GM23338 (cell line): ENCODE results near the gene MESP2. TPM values are rescaled to one million over a fixed set of nuclear protein-coding genes. Genes with fewer than 3 reads are reported as not detected.

Source experiments
- ATAC-seq: fragments of 200-7000 bp; cut with Tn5 transposase; 3 replicates; pipeline ENCODE4 v1.9.1; 2020
- DNase-seq: peaks from one replicate; pipeline ENCODE4 v3.0.0-alpha.2; 2015; ENCODE audit warnings: low spot score
- H2AFZ ChIP-seq: fragments of 200-600 bp; sonication (generic); 2 replicates; pipeline ENCODE4 v1.8.0; 2016; ENCODE audit warnings: antibody characterized with exemption, mild to moderate bottlenecking, moderate library complexity
- H3F3A ChIP-seq: fragments of 200-600 bp; sonication (generic); replicated peaks from 2 replicates; pipeline ENCODE4 v1.8.0; 2017; ENCODE audit warnings: antibody characterized with exemption, mixed run types, low read depth
- H3K27ac ChIP-seq: fragments of 200-600 bp; sonication (generic); 2 replicates; pipeline ENCODE4 v1.6.1; 2016; ENCODE audit warnings: low read depth
- H3K27me3 ChIP-seq: fragments of 200-600 bp; sonication (generic); 2 replicates; pipeline ENCODE4 v1.8.0; 2016; ENCODE audit warnings: mild to moderate bottlenecking, mixed run types, moderate library complexity; ENCODE audit not compliant: insufficient read depth
- H3K36me3 ChIP-seq: fragments of 200-600 bp; sonication (generic); 2 replicates; pipeline ENCODE4 v1.8.0; 2016; ENCODE audit warnings: mild to moderate bottlenecking; ENCODE audit not compliant: insufficient read depth
- H3K4me1 ChIP-seq: fragments of 200-600 bp; sonication (generic); 2 replicates; pipeline ENCODE4 v1.8.0; 2016; ENCODE audit warnings: mild to moderate bottlenecking, moderate library complexity; ENCODE audit not compliant: insufficient read depth
- H3K4me2 ChIP-seq: fragments of 200-600 bp; sonication (generic); 2 replicates; pipeline ENCODE4 v1.7.1; 2017; ENCODE audit warnings: mixed run types
- H3K4me3 ChIP-seq: fragments of 200-600 bp; sonication (generic); 2 replicates; pipeline ENCODE4 v1.6.1; 2016; ENCODE audit warnings: mixed run types
- H3K79me2 ChIP-seq: fragments of 200-600 bp; sonication (generic); replicated peaks from 2 replicates; pipeline ENCODE4 v1.8.0; 2017; ENCODE audit warnings: mild to moderate bottlenecking; ENCODE audit not compliant: insufficient read depth
- H3K9me2 ChIP-seq: fragments of 200-600 bp; sonication (generic); 2 replicates; pipeline ENCODE4 v1.8.0; 2017; ENCODE audit not compliant: insufficient read depth
- H4K20me1 ChIP-seq: fragments of 200-600 bp; sonication (generic); replicated peaks from 2 replicates; pipeline ENCODE4 v1.8.0; 2017; ENCODE audit warnings: mild to moderate bottlenecking; ENCODE audit not compliant: insufficient read depth
- H3K27ac Mint-ChIP-seq: 2 replicates; pipeline ENCODE4 v1.8.0; 2020; ENCODE audit warnings: inconsistent platforms, mild to moderate bottlenecking, moderate library complexity, mixed read lengths
- H3K27me3 Mint-ChIP-seq: 3 replicates; pipeline ENCODE4 v1.8.0; 2022; ENCODE audit warnings: low read depth, mild to moderate bottlenecking, moderate library complexity, mixed read lengths, inconsistent platforms; ENCODE audit not compliant: insufficient read depth, poor library complexity
- H3K36me3 Mint-ChIP-seq: 3 replicates; pipeline ENCODE4 v1.8.0; 2021; ENCODE audit warnings: low read depth, mild to moderate bottlenecking, inconsistent platforms, moderate library complexity, mixed read lengths
- H3K4me1 Mint-ChIP-seq: 3 replicates; pipeline ENCODE4 v1.8.0; 2020; ENCODE audit warnings: mild to moderate bottlenecking, inconsistent platforms, mixed read lengths
- H3K4me3 Mint-ChIP-seq: 3 replicates; pipeline ENCODE4 v1.8.0; 2021; ENCODE audit warnings: moderate library complexity, mild to moderate bottlenecking, inconsistent platforms, mixed read lengths
- H3K9me3 Mint-ChIP-seq: 3 replicates; pipeline ENCODE4 v1.8.0; 2020; ENCODE audit warnings: moderate library complexity, mild to moderate bottlenecking, inconsistent platforms, mixed read lengths
- CREB1 ChIP-seq: fragments of 250-450 bp; sonication (Bioruptor Pico); IDR thresholded peaks from 2 replicates; pipeline ENCODE4 v1.5.0; 2020; ENCODE audit warnings: low read depth, mild to moderate bottlenecking, moderate library complexity
- EZH2 ChIP-seq: fragments of 200-600 bp; sonication (generic); IDR thresholded peaks from one replicate; pipeline ENCODE4 v1.8.0; 2017; ENCODE audit warnings: antibody characterized with exemption, mild to moderate bottlenecking, low read depth; ENCODE audit not compliant: unreplicated experiment
- EZH2phosphoT487 ChIP-seq: fragments of 200-600 bp; sonication (generic); IDR thresholded peaks from one replicate; pipeline ENCODE4 v1.8.1; 2018; ENCODE audit warnings: antibody characterized with exemption; ENCODE audit not compliant: unreplicated experiment
- JUNB ChIP-seq: IDR thresholded peaks from one replicate; pipeline ENCODE4 v1.6.1; 2016; ENCODE audit warnings: antibody characterized with exemption; ENCODE audit not compliant: unreplicated experiment
- NANOG ChIP-seq: IDR thresholded peaks from 2 replicates; pipeline ENCODE4 v1.6.1; 2016; ENCODE audit warnings: antibody characterized with exemption, borderline replicate concordance
- POLR2AphosphoS5 ChIP-seq: IDR thresholded peaks from 2 replicates; pipeline ENCODE4 v1.6.1; 2016; ENCODE audit warnings: antibody characterized with exemption, low read depth
- STAT1 ChIP-seq: IDR thresholded peaks from one replicate; pipeline ENCODE4 v1.6.1; 2016; ENCODE audit warnings: antibody characterized with exemption; ENCODE audit not compliant: unreplicated experiment
- ZNF114 ChIP-seq: fragments of 250-450 bp; sonication (Bioruptor Pico); IDR thresholded peaks from 2 replicates; pipeline ENCODE4 v1.5.0; 2020; ENCODE audit warnings: mild to moderate bottlenecking, moderate library complexity
- ZNF331 ChIP-seq: fragments of 250-450 bp; sonication (Bioruptor Pico); IDR thresholded peaks from 2 replicates; pipeline ENCODE4 v1.5.0; 2020; ENCODE audit warnings: low read depth, mild to moderate bottlenecking, moderate library complexity
- polyA plus RNA-seq: library from polyadenylated mRNA; unstranded; fragments of >200 nt; fragmentation: Nextera tagmentation; extraction: Ambion mirVana; gene quantifications from 2 replicates; pipeline ENCODE4 v1.2.1, GENCODE V29; 2016
- total RNA-seq: library from RNA; depleted of rRNA; stranded (reverse); fragments of >200 nt; shearing (Covaris generic); gene quantifications from 2 replicates; pipeline ENCODE4 v1.2.3, GENCODE V29; 2014
- TF ChIP-seq, protein P1 (sequence below): IDR thresholded peaks from one replicate; pipeline ENCODE4 v1.6.1; 2018; ENCODE audit warnings: antibody characterized with exemption; ENCODE audit not compliant: unreplicated experiment
- TF ChIP-seq, protein P2 (sequence below): IDR thresholded peaks from 2 replicates; pipeline ENCODE4 v1.6.1; 2016; ENCODE audit warnings: antibody characterized with exemption
- TF ChIP-seq, protein P3 (sequence below): fragments of 250-450 bp; sonication (Bioruptor Pico); IDR thresholded peaks from 2 replicates; pipeline ENCODE4 v1.5.0; 2020; ENCODE audit warnings: mild to moderate bottlenecking, moderate library complexity
- TF ChIP-seq, protein P4 (sequence below), 2 experiments: fragments of 200-600 bp in 1 of 2; sonication (generic) in 1 of 2; conservative IDR thresholded peaks; 2 replicates each; pipeline versions ENCODE4 v1.5.1 to v1.6.1; 2016 to 2017; ENCODE audit warnings: antibody characterized with exemption in 2 of 2, low read depth in 2 of 2, mild to moderate bottlenecking in 2 of 2, moderate library complexity in 1 of 2

Gene MESP2
- total and polyA plus RNA-seq, 2 experiments from 2014 or later, result 0.24 to 1.3 TPM

- H3K36me3 ChIP-seq, result no peaks in the 10 kb centered on the region
- H3K4me1 Mint-ChIP-seq, result peaks cover 5% of the 10 kb centered on the region; the same call in 2 of the 3 replicates
- H3K4me2 ChIP-seq, result no peak overlapping the region
- H2AFZ ChIP-seq, result no peak overlapping the region
- no peaks in the 10 kb centered on the region for H3F3A ChIP-seq
- TF ChIP-seq NANOG (no peak), EZH2 (no peak), POLR2AphosphoS5 (no peak), ZNF114 (CRISPR knock-in tag) (no peak), EZH2phosphoT487 (no peak), CREB1 (CRISPR knock-in tag) (no peak), ZNF331 (CRISPR knock-in tag) (no peak), STAT1 (no peak), JUNB (no peak)
- TF ChIP-seq, protein P1, sequence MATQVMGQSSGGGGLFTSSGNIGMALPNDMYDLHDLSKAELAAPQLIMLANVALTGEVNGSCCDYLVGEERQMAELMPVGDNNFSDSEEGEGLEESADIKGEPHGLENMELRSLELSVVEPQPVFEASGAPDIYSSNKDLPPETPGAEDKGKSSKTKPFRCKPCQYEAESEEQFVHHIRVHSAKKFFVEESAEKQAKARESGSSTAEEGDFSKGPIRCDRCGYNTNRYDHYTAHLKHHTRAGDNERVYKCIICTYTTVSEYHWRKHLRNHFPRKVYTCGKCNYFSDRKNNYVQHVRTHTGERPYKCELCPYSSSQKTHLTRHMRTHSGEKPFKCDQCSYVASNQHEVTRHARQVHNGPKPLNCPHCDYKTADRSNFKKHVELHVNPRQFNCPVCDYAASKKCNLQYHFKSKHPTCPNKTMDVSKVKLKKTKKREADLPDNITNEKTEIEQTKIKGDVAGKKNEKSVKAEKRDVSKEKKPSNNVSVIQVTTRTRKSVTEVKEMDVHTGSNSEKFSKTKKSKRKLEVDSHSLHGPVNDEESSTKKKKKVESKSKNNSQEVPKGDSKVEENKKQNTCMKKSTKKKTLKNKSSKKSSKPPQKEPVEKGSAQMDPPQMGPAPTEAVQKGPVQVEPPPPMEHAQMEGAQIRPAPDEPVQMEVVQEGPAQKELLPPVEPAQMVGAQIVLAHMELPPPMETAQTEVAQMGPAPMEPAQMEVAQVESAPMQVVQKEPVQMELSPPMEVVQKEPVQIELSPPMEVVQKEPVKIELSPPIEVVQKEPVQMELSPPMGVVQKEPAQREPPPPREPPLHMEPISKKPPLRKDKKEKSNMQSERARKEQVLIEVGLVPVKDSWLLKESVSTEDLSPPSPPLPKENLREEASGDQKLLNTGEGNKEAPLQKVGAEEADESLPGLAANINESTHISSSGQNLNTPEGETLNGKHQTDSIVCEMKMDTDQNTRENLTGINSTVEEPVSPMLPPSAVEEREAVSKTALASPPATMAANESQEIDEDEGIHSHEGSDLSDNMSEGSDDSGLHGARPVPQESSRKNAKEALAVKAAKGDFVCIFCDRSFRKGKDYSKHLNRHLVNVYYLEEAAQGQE, result no peak
- TF ChIP-seq, protein P2, sequence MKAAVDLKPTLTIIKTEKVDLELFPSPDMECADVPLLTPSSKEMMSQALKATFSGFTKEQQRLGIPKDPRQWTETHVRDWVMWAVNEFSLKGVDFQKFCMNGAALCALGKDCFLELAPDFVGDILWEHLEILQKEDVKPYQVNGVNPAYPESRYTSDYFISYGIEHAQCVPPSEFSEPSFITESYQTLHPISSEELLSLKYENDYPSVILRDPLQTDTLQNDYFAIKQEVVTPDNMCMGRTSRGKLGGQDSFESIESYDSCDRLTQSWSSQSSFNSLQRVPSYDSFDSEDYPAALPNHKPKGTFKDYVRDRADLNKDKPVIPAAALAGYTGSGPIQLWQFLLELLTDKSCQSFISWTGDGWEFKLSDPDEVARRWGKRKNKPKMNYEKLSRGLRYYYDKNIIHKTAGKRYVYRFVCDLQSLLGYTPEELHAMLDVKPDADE, result no peak
- TF ChIP-seq, protein P3, sequence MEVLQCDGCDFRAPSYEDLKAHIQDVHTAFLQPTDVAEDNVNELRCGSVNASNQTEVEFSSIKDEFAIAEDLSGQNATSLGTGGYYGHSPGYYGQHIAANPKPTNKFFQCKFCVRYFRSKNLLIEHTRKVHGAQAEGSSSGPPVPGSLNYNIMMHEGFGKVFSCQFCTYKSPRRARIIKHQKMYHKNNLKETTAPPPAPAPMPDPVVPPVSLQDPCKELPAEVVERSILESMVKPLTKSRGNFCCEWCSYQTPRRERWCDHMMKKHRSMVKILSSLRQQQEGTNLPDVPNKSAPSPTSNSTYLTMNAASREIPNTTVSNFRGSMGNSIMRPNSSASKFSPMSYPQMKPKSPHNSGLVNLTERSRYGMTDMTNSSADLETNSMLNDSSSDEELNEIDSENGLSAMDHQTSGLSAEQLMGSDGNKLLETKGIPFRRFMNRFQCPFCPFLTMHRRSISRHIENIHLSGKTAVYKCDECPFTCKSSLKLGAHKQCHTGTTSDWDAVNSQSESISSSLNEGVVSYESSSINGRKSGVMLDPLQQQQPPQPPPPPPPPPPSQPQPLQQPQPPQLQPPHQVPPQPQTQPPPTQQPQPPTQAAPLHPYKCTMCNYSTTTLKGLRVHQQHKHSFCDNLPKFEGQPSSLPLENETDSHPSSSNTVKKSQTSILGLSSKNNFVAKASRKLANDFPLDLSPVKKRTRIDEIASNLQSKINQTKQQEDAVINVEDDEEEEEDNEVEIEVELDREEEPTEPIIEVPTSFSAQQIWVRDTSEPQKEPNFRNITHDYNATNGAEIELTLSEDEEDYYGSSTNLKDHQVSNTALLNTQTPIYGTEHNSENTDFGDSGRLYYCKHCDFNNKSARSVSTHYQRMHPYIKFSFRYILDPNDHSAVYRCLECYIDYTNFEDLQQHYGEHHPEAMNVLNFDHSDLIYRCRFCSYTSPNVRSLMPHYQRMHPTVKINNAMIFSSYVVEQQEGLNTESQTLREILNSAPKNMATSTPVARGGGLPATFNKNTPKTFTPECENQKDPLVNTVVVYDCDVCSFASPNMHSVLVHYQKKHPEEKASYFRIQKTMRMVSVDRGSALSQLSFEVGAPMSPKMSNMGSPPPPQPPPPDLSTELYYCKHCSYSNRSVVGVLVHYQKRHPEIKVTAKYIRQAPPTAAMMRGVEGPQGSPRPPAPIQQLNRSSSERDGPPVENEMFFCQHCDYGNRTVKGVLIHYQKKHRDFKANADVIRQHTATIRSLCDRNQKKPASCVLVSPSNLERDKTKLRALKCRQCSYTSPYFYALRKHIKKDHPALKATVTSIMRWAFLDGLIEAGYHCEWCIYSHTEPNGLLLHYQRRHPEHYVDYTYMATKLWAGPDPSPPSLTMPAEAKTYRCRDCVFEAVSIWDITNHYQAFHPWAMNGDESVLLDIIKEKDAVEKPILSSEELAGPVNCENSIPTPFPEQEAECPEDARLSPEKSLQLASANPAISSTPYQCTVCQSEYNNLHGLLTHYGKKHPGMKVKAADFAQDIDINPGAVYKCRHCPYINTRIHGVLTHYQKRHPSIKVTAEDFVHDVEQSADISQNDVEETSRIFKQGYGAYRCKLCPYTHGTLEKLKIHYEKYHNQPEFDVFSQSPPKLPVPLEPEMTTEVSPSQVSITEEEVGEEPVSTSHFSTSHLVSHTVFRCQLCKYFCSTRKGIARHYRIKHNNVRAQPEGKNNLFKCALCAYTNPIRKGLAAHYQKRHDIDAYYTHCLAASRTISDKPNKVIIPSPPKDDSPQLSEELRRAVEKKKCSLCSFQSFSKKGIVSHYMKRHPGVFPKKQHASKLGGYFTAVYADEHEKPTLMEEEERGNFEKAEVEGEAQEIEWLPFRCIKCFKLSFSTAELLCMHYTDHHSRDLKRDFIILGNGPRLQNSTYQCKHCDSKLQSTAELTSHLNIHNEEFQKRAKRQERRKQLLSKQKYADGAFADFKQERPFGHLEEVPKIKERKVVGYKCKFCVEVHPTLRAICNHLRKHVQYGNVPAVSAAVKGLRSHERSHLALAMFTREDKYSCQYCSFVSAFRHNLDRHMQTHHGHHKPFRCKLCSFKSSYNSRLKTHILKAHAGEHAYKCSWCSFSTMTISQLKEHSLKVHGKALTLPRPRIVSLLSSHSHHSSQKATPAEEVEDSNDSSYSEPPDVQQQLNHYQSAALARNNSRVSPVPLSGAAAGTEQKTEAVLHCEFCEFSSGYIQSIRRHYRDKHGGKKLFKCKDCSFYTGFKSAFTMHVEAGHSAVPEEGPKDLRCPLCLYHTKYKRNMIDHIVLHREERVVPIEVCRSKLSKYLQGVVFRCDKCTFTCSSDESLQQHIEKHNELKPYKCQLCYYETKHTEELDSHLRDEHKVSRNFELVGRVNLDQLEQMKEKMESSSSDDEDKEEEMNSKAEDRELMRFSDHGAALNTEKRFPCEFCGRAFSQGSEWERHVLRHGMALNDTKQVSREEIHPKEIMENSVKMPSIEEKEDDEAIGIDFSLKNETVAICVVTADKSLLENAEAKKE, result no peak
- TF ChIP-seq, protein P4, sequence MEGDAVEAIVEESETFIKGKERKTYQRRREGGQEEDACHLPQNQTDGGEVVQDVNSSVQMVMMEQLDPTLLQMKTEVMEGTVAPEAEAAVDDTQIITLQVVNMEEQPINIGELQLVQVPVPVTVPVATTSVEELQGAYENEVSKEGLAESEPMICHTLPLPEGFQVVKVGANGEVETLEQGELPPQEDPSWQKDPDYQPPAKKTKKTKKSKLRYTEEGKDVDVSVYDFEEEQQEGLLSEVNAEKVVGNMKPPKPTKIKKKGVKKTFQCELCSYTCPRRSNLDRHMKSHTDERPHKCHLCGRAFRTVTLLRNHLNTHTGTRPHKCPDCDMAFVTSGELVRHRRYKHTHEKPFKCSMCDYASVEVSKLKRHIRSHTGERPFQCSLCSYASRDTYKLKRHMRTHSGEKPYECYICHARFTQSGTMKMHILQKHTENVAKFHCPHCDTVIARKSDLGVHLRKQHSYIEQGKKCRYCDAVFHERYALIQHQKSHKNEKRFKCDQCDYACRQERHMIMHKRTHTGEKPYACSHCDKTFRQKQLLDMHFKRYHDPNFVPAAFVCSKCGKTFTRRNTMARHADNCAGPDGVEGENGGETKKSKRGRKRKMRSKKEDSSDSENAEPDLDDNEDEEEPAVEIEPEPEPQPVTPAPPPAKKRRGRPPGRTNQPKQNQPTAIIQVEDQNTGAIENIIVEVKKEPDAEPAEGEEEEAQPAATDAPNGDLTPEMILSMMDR (conservative IDR thresholded peaks at IDR 0.05; ENCODE audit: low read depth in 2 of 2), result no peak
- no peaks in the 10 kb centered on the region for H3K9me2 ChIP-seq
- H4K20me1 ChIP-seq, result no peaks in the 10 kb centered on the region
- H3K27me3 Mint-ChIP-seq, result peaks cover 13% of the 10 kb centered on the region
- H3K9me3 Mint-ChIP-seq, result no peaks in the 10 kb centered on the region
- no peaks in the 10 kb centered on the region for H3K36me3 Mint-ChIP-seq
- H3K27me3 ChIP-seq, result no peaks in the 10 kb centered on the region
- DNase-seq (no peak), ATAC-seq (no peak)
- no peak overlapping the region for H3K27ac ChIP-seq
- no peaks in the 10 kb centered on the region for H3K79me2 ChIP-seq
- no peaks in the 10 kb centered on the region for H3K4me1 ChIP-seq
- H3K4me3 ChIP-seq, result no peak overlapping the region
- H3K4me3 Mint-ChIP-seq, result no peak overlapping the region
- no peak overlapping the region for H3K27ac Mint-ChIP-seq
Observed at GRCh38 chr15:89799011-89799911, 23.1 kb downstream of the MESP2 start.
